LNCaP clone FGC (cell line): ENCODE results near the gene MID1.

Source experiments
- DNase-seq: peaks from one replicate; pipeline ENCODE4 v3.0.0-alpha.2; 2011; ENCODE audit warnings: low read depth
- H3K4me3 ChIP-seq: 2 replicates; pipeline ENCODE4 v1.5.1; 2011; ENCODE audit warnings: mild to moderate bottlenecking, low read depth, low read length, control low read depth
- TF ChIP-seq, protein P1 (sequence below): IDR thresholded peaks from 2 replicates; pipeline ENCODE4 v1.5.1; 2012; ENCODE audit warnings: mild to moderate bottlenecking; ENCODE audit not compliant: control insufficient read depth, insufficient read depth; ENCODE audit errors: extremely low read depth

The MID1 gene

DNA sequence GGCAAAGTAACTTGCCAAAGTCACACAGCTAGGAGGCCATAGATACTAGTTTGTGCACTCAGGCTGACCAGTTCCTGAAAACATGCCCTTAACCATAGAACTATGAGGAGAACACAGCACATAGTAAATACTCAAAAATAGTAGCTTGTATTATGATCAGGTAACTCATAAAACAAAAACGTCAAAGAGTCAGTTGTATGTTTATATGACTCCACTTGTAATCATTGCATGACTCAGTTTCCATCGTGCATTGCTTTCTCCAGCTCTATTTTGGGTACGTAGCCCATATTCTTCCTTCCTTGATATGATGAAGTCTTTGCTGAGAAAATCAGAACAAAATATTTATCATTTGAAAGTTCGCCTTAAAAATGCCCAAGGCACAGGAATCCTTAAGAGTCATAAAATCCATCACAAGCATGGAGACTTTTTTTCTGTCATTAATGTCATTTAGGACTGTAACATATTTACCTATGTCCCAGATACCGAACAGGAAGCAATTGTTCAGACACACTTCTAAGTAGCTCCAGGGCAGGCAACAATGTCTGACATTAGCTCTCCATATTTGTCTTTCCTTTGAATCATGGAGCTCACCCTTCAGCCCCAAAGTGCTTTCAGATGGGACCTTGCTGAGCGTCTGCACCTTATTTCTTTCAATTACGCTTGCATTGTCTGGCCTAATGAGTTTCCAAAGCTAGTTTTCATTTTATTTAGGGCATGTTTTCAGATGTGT is 11.2 kb upstream of the MID1 start:
- DNase-seq, result no peak
- TF ChIP-seq, protein P1, sequence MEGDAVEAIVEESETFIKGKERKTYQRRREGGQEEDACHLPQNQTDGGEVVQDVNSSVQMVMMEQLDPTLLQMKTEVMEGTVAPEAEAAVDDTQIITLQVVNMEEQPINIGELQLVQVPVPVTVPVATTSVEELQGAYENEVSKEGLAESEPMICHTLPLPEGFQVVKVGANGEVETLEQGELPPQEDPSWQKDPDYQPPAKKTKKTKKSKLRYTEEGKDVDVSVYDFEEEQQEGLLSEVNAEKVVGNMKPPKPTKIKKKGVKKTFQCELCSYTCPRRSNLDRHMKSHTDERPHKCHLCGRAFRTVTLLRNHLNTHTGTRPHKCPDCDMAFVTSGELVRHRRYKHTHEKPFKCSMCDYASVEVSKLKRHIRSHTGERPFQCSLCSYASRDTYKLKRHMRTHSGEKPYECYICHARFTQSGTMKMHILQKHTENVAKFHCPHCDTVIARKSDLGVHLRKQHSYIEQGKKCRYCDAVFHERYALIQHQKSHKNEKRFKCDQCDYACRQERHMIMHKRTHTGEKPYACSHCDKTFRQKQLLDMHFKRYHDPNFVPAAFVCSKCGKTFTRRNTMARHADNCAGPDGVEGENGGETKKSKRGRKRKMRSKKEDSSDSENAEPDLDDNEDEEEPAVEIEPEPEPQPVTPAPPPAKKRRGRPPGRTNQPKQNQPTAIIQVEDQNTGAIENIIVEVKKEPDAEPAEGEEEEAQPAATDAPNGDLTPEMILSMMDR, result no peak
- no peak overlapping the region for H3K4me3 ChIP-seq

DNA sequence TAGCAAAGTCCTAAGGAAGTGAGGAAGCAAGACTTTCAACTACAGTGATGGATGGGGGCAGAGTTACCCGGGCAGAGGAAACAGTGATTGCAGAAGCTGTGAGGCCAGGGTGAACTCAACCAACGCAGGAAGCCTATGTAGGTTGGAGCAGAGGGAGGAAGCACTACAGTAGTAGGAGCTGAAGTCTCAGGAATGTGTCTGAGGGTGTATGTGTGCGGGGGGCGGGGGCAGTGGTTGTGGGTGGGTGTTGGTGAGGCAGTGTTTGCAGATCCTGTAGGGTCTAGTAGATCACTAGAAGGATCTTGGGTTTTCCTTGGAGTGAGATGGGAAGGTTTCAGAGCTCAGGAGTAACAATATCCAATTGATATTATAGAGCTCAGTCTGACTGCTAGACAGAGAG is 9.9 kb upstream of the MID1 start:
- no peak overlapping the region for H3K4me3 ChIP-seq
- DNase-seq, result no peak
- TF ChIP-seq, protein P1, result no peak

DNA sequence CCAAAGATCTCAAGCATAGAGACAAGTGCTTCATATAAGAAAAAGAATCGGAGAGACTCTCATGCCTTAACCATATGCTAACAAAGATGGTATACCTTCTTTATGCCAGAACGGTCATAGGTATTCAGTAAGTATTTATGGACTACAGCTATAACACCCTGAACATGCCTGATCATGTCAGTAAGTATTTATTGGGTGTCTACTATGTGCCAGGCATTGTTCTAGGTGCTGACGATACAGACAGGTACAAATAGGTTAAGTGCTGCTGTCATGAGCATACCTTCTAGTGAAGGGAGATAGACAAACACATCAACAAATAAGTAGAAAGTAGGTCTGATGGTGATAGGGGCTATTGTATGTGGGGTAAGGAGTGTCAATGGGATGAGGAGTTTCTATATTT is 9.5 kb upstream of the MID1 start:
- DNase-seq, result no peak
- H3K4me3 ChIP-seq, result no peak overlapping the region
- TF ChIP-seq, protein P1, result no peak

DNA sequence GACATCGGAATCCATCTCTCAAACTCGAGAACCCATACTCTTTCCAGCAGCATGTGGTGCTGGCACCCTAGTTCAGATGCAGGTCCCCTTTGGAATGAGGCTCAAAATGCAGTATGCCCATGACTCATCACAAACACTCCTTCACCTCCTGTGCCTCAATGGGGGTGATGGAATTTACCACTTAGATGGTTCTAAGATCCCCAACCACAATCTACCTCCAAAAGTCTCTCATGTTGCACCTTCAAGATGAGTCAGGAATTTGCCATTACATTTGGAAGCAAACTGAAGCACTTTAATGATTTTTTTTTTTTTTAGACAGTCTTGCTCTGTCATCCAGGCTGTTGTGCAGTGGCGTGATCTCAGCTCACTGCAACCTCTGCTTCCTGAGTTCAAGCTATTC is 8.5 kb upstream of the MID1 start:
- no peak for DNase-seq
- H3K4me3 ChIP-seq, result no peak overlapping the region
- TF ChIP-seq, protein P1, result no peak

DNA sequence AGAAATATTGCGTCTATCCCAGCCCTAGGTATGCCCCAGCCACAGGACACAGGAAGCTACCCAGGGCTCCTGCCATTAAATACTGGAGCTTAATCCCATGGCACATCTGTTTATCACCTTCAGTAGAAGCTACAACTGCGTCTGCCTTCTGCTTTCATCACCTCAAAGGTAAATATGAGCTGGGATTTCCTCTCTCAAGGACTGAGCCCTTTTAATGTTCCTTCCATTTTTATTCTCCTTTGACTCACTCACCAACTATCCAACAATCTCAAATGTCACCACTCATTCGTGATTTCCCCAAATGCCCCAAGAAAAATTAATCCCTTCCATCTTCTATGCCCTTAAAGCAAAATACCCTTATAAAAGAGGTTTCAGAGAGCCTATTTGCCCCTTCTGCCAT is 1.8 kb upstream of the MID1 start:
- H3K4me3 ChIP-seq, result no peak overlapping the region
- TF ChIP-seq, protein P1, result no peak
- DNase-seq, result no peak

DNA sequence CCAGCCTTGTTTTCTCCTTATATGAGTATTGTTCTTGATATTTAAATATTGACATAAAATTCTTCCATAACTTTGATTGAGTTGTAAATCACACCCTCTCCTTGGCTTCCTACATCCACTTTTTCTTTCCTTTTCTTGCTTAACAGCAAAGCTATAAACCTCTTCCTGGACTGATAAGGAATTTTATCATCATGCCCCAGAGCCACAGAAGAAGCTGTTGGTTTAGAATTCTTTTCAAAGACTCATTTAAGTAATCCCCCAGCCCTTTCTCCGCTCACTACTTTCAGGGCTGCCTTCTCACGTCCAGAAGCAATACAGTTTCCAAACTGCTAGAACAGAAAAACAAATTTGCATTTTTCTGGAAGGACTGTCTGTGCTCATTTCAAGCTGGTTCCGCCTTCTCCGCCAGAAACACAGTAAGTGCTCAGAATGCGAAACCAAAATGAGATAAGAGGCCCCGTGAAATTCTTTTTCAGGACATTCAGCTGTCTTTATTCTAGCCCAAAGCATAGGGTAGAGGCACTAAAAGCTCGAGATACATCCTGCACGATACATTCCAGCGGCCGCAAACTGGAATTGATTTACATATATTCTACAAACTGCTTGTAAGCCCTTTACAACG is 849 bp downstream of the MID1 start:
- DNase-seq, result peak; percentile 73
- TF ChIP-seq, protein P1, result no peak
- peak overlapping the region; percentile 48 for H3K4me3 ChIP-seq
